Measurements from ENCODE around the gene SH3RF3. TPM values are rescaled to one million over a fixed set of nuclear protein-coding genes. Genes with fewer than 3 reads are reported as not detected.

Gene SH3RF3
- total and polyA plus RNA-seq, 2 of the 13 experiments (the other 11 are each of a cell fraction or from before 2014, with no cell fraction given) = 0.04 TPM; not detected in 1

- no peak for TF ChIP-seq MYC (CRISPR knock-in tag; IDR thresholded peaks at IDR 0.05; ENCODE audit: borderline replicate concordance)
- TF ChIP-seq ZNF598 (CRISPR knock-in tag; IDR thresholded peaks at IDR 0.05; ENCODE audit: borderline replicate concordance) = no peak
- TF ChIP-seq ZNF558 (CRISPR knock-in tag; IDR thresholded peaks at IDR 0.05; ENCODE audit: borderline replicate concordance) = no peak
Observed at GRCh38 chr2:109243526-109244303, 114.7 kb downstream of the SH3RF3 start (continued).

- no peaks in the 10 kb centered on the region for H3K4me1 ChIP-seq (ENCODE audit: insufficient read depth, low read length)
Observed at GRCh38 chr2:109244304-109244582, 115.2 kb downstream of the SH3RF3 start.

More at GRCh38 chr2:109244304-109244582, 115.2 kb downstream of the SH3RF3 start:
- Histone ChIP-seq H4K20me1 (ENCODE audit: insufficient read depth, low read length) (no peaks in the 10 kb centered on the region), H3K79me2 (ENCODE audit: insufficient read depth, low read length) (no peaks in the 10 kb centered on the region), H3K9me3 (ENCODE audit: low read length) (no peaks in the 10 kb centered on the region), H3K27me3 (ENCODE audit: control insufficient read depth in 1 of 2, insufficient read depth in 2 of 2, low read length in 2 of 2) (peaks cover 0 to 14% of the 10 kb centered on the region in 2 experiments; a peak in 2 of 5 replicates), H3K9ac (ENCODE audit: insufficient read depth, low read depth, low read length) (no peak overlapping the region), H2AFZ (ENCODE audit: low read length) (no peak overlapping the region), H3K36me3 (replicated peaks in 1 of 2; ENCODE audit: control insufficient read depth in 1 of 2, insufficient read depth in 2 of 2, low read length in 2 of 2) (no peaks in the 10 kb centered on the region), H3K4me2 (ENCODE audit: low read depth, low read length) (no peak overlapping the region), H3K4me3 (replicated peaks in 1 of 3; ENCODE audit: insufficient read depth in 1 of 3, low read depth in 2 of 3, low read length in 3 of 3) (no peak overlapping the region), H3K27ac (ENCODE audit: extremely low read length, insufficient read depth, low read length) (no peak overlapping the region)
- ATAC-seq = no peak
- FAIRE-seq = no peak
- ChIA-PET POLR2A (no interaction called here), CTCF (ENCODE audit: low intra/inter-chr PET ratio, low total read pairs) (no interaction called here)
- no peak for DNase-seq (ENCODE audit: low spot score)
- no TSS peak for BruUV-seq (replicated peaks)
- TF ChIP-seq ZBTB33 (CRISPR knock-in tag; IDR thresholded peaks at IDR 0.05) (no peak), ZNF33B (CRISPR knock-in tag; IDR thresholded peaks at IDR 0.05) (no peak), ZNF513 (CRISPR knock-in tag; conservative IDR thresholded peaks at IDR 0.05) (no peak), ARID3A (IDR thresholded peaks at IDR 0.05; ENCODE audit: low read depth, low read length) (no peak), TP53 (CRISPR knock-in tag; conservative IDR thresholded peaks at IDR 0.05) (no peak), ZGPAT (CRISPR knock-in tag; IDR thresholded peaks at IDR 0.05) (no peak), ZNF883 (CRISPR knock-in tag; IDR thresholded peaks at IDR 0.05; ENCODE audit: not compliant biosample characterization) (no peak)
- in situ Hi-C loops (cut with HindIII; ENCODE audit: extremely low pct_ligation_motif_present, low pct_unique_long_range_greater_than_20kb) (no loop called here), intact Hi-C loops (cut with micrococcal nuclease; ENCODE audit: unreplicated experiment) (no loop called here)
